ENCODE results near the gene LSM7. TPM values are rescaled to one million over a fixed set of nuclear protein-coding genes. Genes with fewer than 3 reads are reported as not detected.

LSM7 gene
- total RNA-seq, 1 donor from 2014 or later = 58.2 TPM

DNA sequence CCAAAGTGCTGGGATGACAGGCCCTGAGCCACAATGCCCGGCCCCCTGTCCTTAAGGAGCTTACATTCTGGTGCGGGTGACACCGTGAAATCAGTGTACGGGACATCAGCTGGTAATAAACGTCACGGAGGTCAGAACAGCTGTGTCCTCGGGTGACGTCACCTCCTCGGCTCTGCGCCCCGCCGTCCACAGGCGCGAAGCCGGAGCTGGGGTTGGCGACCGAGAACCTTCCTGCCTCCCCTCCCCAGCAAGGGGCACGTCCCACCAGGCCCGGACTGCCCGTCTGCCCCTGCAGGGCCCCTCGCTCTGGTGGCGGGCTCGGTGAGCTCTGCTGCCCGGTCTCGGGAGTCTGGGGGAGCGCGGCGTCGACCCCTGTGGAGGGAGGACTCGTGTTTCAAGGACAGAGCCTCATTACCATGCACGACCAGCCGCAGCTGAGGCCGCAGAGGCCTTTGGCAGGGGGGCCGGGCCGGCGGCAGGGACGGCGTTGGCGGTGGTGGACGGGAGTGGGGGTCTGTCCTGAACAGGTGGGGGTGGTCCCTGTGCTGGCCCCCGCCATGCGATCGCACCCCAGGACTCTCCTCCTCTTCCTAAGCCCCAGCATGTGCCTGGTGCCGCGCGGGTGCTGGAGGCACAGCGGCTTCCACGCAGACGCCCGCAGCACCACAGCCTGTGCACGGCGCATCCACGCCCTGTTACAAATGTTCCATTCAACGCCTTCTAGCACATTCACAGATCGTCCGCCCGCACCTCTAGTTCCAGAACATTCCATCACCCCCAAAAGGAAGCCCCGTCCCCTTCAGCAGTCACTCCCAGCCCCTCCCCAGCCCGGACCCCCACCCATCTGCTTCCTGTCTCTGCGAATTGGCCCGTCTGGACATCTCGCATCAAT, 25.8 kb downstream of the LSM7 start:
- TF ChIP-seq, protein P1, sequence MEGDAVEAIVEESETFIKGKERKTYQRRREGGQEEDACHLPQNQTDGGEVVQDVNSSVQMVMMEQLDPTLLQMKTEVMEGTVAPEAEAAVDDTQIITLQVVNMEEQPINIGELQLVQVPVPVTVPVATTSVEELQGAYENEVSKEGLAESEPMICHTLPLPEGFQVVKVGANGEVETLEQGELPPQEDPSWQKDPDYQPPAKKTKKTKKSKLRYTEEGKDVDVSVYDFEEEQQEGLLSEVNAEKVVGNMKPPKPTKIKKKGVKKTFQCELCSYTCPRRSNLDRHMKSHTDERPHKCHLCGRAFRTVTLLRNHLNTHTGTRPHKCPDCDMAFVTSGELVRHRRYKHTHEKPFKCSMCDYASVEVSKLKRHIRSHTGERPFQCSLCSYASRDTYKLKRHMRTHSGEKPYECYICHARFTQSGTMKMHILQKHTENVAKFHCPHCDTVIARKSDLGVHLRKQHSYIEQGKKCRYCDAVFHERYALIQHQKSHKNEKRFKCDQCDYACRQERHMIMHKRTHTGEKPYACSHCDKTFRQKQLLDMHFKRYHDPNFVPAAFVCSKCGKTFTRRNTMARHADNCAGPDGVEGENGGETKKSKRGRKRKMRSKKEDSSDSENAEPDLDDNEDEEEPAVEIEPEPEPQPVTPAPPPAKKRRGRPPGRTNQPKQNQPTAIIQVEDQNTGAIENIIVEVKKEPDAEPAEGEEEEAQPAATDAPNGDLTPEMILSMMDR (IDR thresholded peaks at IDR 0.05) = no peak
- no peak overlapping the region for H3K27ac ChIP-seq
- intact Hi-C loops (cut with DNase I) = no loop called here
- H3K4me3 ChIP-seq = no peak overlapping the region
- peaks cover 9% of the 10 kb centered on the region for H3K4me1 ChIP-seq
- H3K36me3 ChIP-seq = no peaks in the 10 kb centered on the region
- ATAC-seq (peak; percentile 31 to 36), DNase-seq (no peak)
- H3K27me3 ChIP-seq (ENCODE audit: low read depth) = peaks cover 65% of the 10 kb centered on the region
- H3K9me3 ChIP-seq = no peaks in the 10 kb centered on the region

DNA sequence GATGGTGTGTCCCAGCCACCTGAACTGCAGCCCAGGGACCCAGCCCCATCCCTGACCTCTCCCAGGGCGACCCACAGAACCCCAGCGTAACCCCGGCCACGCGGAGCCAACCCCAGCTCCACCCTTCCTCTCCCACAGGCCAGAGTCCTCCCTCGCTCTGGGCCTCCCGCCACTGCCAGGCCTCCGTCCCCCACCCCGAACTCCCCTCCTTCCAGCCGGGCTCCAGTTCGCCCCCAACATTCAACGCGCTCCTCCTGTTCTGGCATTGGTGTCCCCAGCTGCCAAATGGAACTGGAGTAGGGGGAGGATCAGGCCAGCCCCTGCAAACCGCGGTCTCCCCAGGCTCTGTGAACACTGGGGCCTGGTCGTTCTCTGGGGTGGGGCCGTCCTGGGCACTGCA, 27.9 kb downstream of the LSM7 start:
- Histone ChIP-seq H3K4me3 (no peak overlapping the region), H3K36me3 (no peaks in the 10 kb centered on the region), H3K27ac (no peak overlapping the region), H3K4me1 (peaks cover 9% of the 10 kb centered on the region), H3K9me3 (no peaks in the 10 kb centered on the region), H3K27me3 (ENCODE audit: low read depth) (peaks cover 54% of the 10 kb centered on the region)
- intact Hi-C loops (cut with DNase I) = no loop called here
- ATAC-seq = no peak
- DNase-seq = no peak
- TF ChIP-seq, protein P1 (IDR thresholded peaks at IDR 0.05) = no peak

DNA sequence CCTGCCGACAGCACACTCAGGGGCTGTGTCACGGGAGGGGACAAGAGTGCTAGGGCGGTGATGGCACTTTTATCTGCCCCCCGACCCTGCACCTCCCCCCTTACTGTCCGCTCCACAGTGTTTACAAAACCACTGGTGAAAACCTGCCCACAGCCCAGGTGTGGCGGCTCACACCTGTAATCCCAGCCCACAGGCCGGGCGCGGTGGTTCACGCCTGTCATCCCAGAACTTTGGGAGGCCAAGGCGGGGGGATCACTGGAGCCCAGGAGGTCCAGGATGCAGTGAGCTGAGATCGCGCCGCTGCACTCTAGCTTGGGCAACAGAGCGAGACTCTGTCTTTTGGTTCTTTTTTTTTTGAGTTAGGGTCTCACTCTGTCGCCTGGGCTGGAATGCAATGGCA, 32.2 kb downstream of the LSM7 start:
- TF ChIP-seq, protein P1 (IDR thresholded peaks at IDR 0.05) = no peak
- H3K27me3 ChIP-seq (ENCODE audit: low read depth) = peaks cover 45% of the 10 kb centered on the region
- H3K36me3 ChIP-seq = no peaks in the 10 kb centered on the region
- no peak for ATAC-seq
- no peaks in the 10 kb centered on the region for H3K9me3 ChIP-seq
- H3K4me3 ChIP-seq = no peak overlapping the region
- peaks cover 13% of the 10 kb centered on the region for H3K4me1 ChIP-seq
- DNase-seq = no peak
- no peak overlapping the region for H3K27ac ChIP-seq
- intact Hi-C loops (cut with DNase I) = no loop called here

DNA sequence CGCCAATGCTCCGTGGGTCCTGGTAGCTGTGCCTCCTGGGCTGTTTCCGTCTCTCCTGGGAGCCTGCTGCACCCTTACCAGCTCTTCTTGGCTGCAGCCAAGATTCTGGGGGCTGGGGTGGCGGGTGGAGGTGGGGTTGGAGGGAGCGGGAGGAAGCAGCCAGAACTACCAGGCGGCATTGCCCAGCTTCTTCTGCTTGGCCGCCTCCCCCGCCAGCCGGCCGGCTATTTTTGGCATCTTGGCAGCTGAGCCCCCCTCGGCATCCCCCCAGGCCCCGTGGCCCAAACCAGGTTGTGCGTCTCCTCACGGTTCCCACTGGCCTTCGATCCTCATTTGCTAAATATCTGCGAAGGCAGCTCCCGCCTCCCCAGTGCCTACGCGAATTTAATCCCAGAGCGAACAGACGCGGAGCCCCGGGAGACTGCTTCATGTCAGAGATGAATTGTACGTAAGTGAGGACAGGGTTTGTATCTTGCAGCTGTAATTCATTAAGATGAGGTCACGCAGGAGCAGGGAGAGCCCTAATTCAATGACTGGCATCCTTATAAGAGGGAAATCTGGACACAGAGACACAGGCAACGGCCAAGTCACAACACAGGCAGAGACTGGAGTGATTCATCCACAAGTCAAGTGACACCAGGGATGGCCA, 33.6 kb downstream of the LSM7 start:
- H3K4me3 ChIP-seq = no peak overlapping the region
- H3K27me3 ChIP-seq (ENCODE audit: low read depth) = peaks cover 49% of the 10 kb centered on the region
- H3K36me3 ChIP-seq = no peaks in the 10 kb centered on the region
- ATAC-seq = no peak
- no peaks in the 10 kb centered on the region for H3K9me3 ChIP-seq
- no peak for DNase-seq
- H3K4me1 ChIP-seq = peaks cover 26% of the 10 kb centered on the region
- no peak overlapping the region for H3K27ac ChIP-seq
- intact Hi-C loops (cut with DNase I) = no loop called here
- TF ChIP-seq, protein P1 (IDR thresholded peaks at IDR 0.05) = no peak

DNA sequence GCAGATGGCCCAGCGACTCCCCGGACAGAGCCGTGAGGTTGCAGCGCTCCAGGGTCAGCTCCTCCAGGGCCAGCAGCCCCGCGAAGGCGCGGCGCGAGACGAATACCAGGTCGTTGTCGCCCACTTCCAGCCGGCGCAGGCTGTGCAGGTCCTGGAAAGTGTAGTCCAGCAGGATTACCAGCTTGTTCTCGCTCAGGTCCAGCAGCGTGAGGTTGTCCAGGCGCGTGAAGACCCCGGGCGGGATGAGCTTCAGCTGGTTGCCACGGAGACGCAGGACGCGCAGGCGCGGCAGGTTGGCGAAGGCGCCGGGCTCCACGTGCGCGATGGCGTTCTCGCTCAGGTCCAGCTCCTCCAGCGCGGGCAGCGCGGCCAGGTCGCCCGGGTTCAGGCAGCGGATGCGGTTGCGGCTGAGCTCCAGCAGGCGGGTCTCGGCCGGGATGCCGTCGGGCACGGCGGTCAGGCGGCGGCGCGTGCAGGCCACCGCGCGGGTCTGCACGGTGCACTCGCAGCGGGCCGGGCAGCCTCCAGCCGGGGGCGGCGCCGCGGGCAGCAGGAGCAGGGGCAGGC, 37.1 kb downstream of the LSM7 start:
- H3K27me3 ChIP-seq (ENCODE audit: low read depth) = peaks cover 62% of the 10 kb centered on the region
- H3K27ac ChIP-seq = peak overlapping the region; percentile 87
- intact Hi-C loops (cut with DNase I) = no loop called here
- ATAC-seq = peak in 1 of 2 donors; percentile 4
- no peaks in the 10 kb centered on the region for H3K9me3 ChIP-seq
- DNase-seq = no peak
- H3K4me1 ChIP-seq = peaks cover 37% of the 10 kb centered on the region
- H3K4me3 ChIP-seq = peak overlapping the region; percentile 54
- TF ChIP-seq, protein P1 (IDR thresholded peaks at IDR 0.05) = no peak
- H3K36me3 ChIP-seq = no peaks in the 10 kb centered on the region

Data from lower lobe of right lung (tissue), 2 donors.